Spleen (tissue), 11 donors: Measurements from ENCODE around the gene NOS1AP. TPM values are rescaled to one million over a fixed set of nuclear protein-coding genes. Genes with fewer than 3 reads are reported as not detected.

Experiments
- DNase-seq: peaks from one replicate; pipeline ENCODE4 v3.0.0-alpha.2; 2020
- H3K27ac ChIP-seq, 8 donors: fragments of 200-600 bp; sonication (generic) in 7 of 8; 1 replicate in 4 of 8; 2 replicates in 4 of 8; pipeline versions ENCODE4 v1.5.0 to v1.8.0; 2016 to 2021; ENCODE audit warnings: inconsistent platforms in 4 of 8, mild to moderate bottlenecking in 4 of 8, moderate library complexity in 1 of 8
- H3K27me3 ChIP-seq, 7 donors: fragments of 200-600 bp; sonication (generic) in 6 of 7; replicated peaks in 1 of 7; 1 replicate in 4 of 7; 2 replicates in 3 of 7; pipeline versions ENCODE4 v1.5.0 to v1.8.0; 2016 to 2021; ENCODE audit warnings: inconsistent platforms in 3 of 7, mild to moderate bottlenecking in 1 of 7
- H3K36me3 ChIP-seq, 6 donors: fragments of 200-600 bp; sonication (generic) in 5 of 6; 1 replicate in 4 of 6; 2 replicates in 2 of 6; pipeline versions ENCODE4 v1.5.0 to v1.8.0; 2016 to 2021; ENCODE audit warnings: inconsistent platforms in 2 of 6
- H3K4me1 ChIP-seq, 6 donors: fragments of 200-600 bp; sonication (generic) in 5 of 6; 1 replicate in 3 of 6; 2 replicates in 3 of 6; pipeline versions ENCODE4 v1.5.0 to v1.8.0; 2016 to 2021; ENCODE audit warnings: inconsistent platforms in 3 of 6
- H3K4me3 ChIP-seq, 8 donors: fragments of 200-600 bp; sonication (generic) in 7 of 8; 1 replicate in 4 of 8; 2 replicates in 4 of 8; pipeline versions ENCODE4 v1.5.0 to v1.8.0; 2016 to 2021; ENCODE audit warnings: inconsistent platforms in 4 of 8, mild to moderate bottlenecking in 4 of 8, moderate library complexity in 2 of 8
- H3K9me3 ChIP-seq, 8 donors: fragments of 200-600 bp; sonication (generic) in 7 of 8; 1 replicate in 4 of 8; 2 replicates in 4 of 8; pipeline versions ENCODE4 v1.5.0 to v1.8.0; 2016 to 2021; ENCODE audit warnings: inconsistent platforms in 4 of 8
- POLR2A ChIP-seq, 3 donors: fragments of 450-650 bp; IDR thresholded peaks; one replicate each; pipeline ENCODE4 v1.5.1; 2017; ENCODE audit warnings: antibody characterized with exemption in 3 of 3, mild to moderate bottlenecking in 1 of 3
- POLR2AphosphoS5 ChIP-seq, 3 donors: sonication (generic); formaldehyde crosslinking; IDR thresholded peaks; one replicate each; pipeline ENCODE4 v1.5.1; 2017; ENCODE audit warnings: antibody characterized with exemption in 3 of 3
- whole genome bisulfite sequencing, 5 donors: extraction: QIAGEN DNeasy Blood & Tissue Kit in 3 of 5; methylation state at CpG; one replicate each; pipeline versions ENCODE4 v1.1.5 to v1.1.7; 2013 to 2018; 5-methylcytosine and 5-hydroxymethylcytosine counted together
- intact Hi-C: fragments of 100-400 bp; cut with DNase I; formaldehyde crosslinking; loops from one replicate; pipeline ENCODE4 v1.15.0; 2023; ENCODE audit warnings: low total_unique reads
- polyA plus RNA-seq, 3 donors: library from polyadenylated mRNA; stranded (reverse); fragments of 200-250 nt; gene quantifications; one replicate each; pipeline ENCODE4 v1.2.1, GENCODE V29; 2013
- total RNA-seq, 7 donors: library from RNA; depleted of rRNA in 3 of 7; stranded (reverse); fragments of >200 nt in 3 of 7; fragmentation: NEBNext Ultra II Directional in 4 of 7; extraction: Animal tissue kit (Norgen Biotek cat#: 25700) in 4 of 7; gene quantifications; one replicate each; pipeline versions ENCODE4 v1.1.0 to v1.2.1, GENCODE V29; 2016 to 2021
- TF ChIP-seq, protein P1 (sequence below), 11 experiments: fragments of 200-600 bp in 7 of 11; fragments of 450-650 bp in 4 of 11; sonication (generic) in 4 of 11; IDR thresholded peaks in 8 of 11; conservative IDR thresholded peaks in 3 of 11; 1 replicate in 7 of 11; 2 replicates in 4 of 11; pipeline versions ENCODE4 v1.4.0 to v1.8.0; 2016 to 2021; ENCODE audit warnings: antibody characterized with exemption in 11 of 11, inconsistent platforms in 4 of 11, mild to moderate bottlenecking in 1 of 11
- donor health status: healthy with polysubstance abuse.
- donor health status: DM: no; HTN: no; CAD: no; lungs with moderate emphysema.
- donor health status: DM: no; HTN: no; CAD: no.
- donor health status: Bipolar disorder and iron deficiency.
- donor health status: healthy.
- donor health status: DM: no; HTN: no; CAD: no.
- donor health status: DM: yes; HTN: yes; CAD: no.

Gene NOS1AP
- total and polyA plus RNA-seq, 10 donors, result 0.16 to 1.7 (median 0.60) TPM; not detected in 2

GRCh38 chr1:162230096-162230495, 160.6 kb downstream of the NOS1AP start:
- no peak overlapping the region for H3K4me3 ChIP-seq
- no peak for DNase-seq
- H3K36me3 ChIP-seq, result no peaks in the 10 kb centered on the region
- H3K27ac ChIP-seq, result peak overlapping the region in 4 of 8 donors; percentile 15 to 70 (median 54)
- H3K27me3 ChIP-seq, result no peaks in the 10 kb centered on the region
- H3K9me3 ChIP-seq, result no peaks in the 10 kb centered on the region
- intact Hi-C loops, result no loop called here
- H3K4me1 ChIP-seq, result peaks cover 0 to 21% (median 4%) of the 10 kb centered on the region in 6 donors
- 61 to 77% (median 69%) methylated on average over 3 of the region's 3 CpGs for WGBS, 5 donors
- TF ChIP-seq, protein P1, sequence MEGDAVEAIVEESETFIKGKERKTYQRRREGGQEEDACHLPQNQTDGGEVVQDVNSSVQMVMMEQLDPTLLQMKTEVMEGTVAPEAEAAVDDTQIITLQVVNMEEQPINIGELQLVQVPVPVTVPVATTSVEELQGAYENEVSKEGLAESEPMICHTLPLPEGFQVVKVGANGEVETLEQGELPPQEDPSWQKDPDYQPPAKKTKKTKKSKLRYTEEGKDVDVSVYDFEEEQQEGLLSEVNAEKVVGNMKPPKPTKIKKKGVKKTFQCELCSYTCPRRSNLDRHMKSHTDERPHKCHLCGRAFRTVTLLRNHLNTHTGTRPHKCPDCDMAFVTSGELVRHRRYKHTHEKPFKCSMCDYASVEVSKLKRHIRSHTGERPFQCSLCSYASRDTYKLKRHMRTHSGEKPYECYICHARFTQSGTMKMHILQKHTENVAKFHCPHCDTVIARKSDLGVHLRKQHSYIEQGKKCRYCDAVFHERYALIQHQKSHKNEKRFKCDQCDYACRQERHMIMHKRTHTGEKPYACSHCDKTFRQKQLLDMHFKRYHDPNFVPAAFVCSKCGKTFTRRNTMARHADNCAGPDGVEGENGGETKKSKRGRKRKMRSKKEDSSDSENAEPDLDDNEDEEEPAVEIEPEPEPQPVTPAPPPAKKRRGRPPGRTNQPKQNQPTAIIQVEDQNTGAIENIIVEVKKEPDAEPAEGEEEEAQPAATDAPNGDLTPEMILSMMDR (IDR thresholded peaks at IDR 0.05 in 8 of 11, conservative IDR thresholded peaks at IDR 0.05 in 3 of 11), result no peak
- TF ChIP-seq POLR2A (IDR thresholded peaks at IDR 0.05) (no peak), POLR2AphosphoS5 (IDR thresholded peaks at IDR 0.05) (no peak)

- Histone ChIP-seq H3K27ac (peak overlapping the region in 3 of 8 donors; percentile 46 to 70 (median 63)), H3K9me3 (no peaks in the 10 kb centered on the region), H3K27me3 (peaks cover 0 to 2% (median 0%) of the 10 kb centered on the region in 7 donors), H3K4me1 (peaks cover 0 to 25% (median 4%) of the 10 kb centered on the region in 6 donors), H3K36me3 (no peaks in the 10 kb centered on the region), H3K4me3 (no peak overlapping the region)
- WGBS, 5 donors, result 47 to 70% (median 56%) methylated on average over 3 of the region's 3 CpGs
- DNase-seq, result no peak
- intact Hi-C loops, result no loop called here
- TF ChIP-seq POLR2AphosphoS5 (IDR thresholded peaks at IDR 0.05) (no peak), POLR2A (IDR thresholded peaks at IDR 0.05) (no peak)
- TF ChIP-seq, protein P1 (IDR thresholded peaks at IDR 0.05 in 8 of 11, conservative IDR thresholded peaks at IDR 0.05 in 3 of 11), result no peak
Observed at GRCh38 chr1:162230517-162230916, 161.0 kb downstream of the NOS1AP start.

GRCh38 chr1:162232034-162232711, 162.7 kb downstream of the NOS1AP start:
- TF ChIP-seq POLR2A (IDR thresholded peaks at IDR 0.05) (no peak), POLR2AphosphoS5 (IDR thresholded peaks at IDR 0.05) (no peak)
- TF ChIP-seq, protein P1 (IDR thresholded peaks at IDR 0.05 in 8 of 11, conservative IDR thresholded peaks at IDR 0.05 in 3 of 11), result no peak
- Histone ChIP-seq H3K9me3 (no peaks in the 10 kb centered on the region), H3K36me3 (no peaks in the 10 kb centered on the region), H3K27me3 (peaks cover 0 to 10% (median 0%) of the 10 kb centered on the region in 7 donors), H3K4me1 (peaks cover 0 to 30% (median 4%) of the 10 kb centered on the region in 6 donors), H3K4me3 (no peak overlapping the region), H3K27ac (no peak overlapping the region)
- intact Hi-C loops, result no loop called here
- WGBS, 5 donors, result 75 to 88% (median 85%) methylated on average over 3 of the region's 3 CpGs
- DNase-seq, result no peak

DNA sequence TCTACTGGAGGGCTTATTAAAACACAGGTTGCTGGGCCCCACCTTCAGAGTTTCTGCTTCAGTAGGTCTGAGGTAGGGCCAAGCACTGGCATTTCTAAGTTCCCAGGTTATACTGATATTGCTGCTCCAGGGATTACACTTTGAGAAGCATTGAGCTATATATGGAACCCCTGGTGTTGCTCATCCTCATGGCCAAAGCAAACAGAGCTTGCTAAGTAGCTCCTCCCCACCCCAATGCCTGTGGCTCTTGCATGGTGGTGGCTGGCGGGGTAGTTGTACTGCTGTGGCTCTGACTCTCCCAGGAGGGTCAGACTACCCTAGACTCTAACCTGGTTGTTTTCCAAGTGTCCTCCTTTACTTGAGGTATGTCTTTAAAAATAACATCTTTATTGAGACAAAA, 163.6 kb downstream of the NOS1AP start:
- Histone ChIP-seq H3K27me3 (peaks cover 0 to 10% (median 0%) of the 10 kb centered on the region in 7 donors), H3K36me3 (no peaks in the 10 kb centered on the region), H3K9me3 (no peaks in the 10 kb centered on the region), H3K4me1 (peaks cover 0 to 30% (median 4%) of the 10 kb centered on the region in 6 donors), H3K4me3 (no peak overlapping the region), H3K27ac (no peak overlapping the region)
- TF ChIP-seq POLR2AphosphoS5 (IDR thresholded peaks at IDR 0.05) (no peak), POLR2A (IDR thresholded peaks at IDR 0.05) (no peak)
- TF ChIP-seq, protein P1 (IDR thresholded peaks at IDR 0.05 in 8 of 11, conservative IDR thresholded peaks at IDR 0.05 in 3 of 11), result no peak
- intact Hi-C loops, result no loop called here
- DNase-seq, result no peak
- WGBS, 5 donors, result 81 to 100% (median 100%) methylated on average over 1 of the region's 1 CpG
